DMS53 treated with DMSO at 0.1 percent for 48 hours (cell line): ENCODE measurements around the gene TAT.
"Not testable (repeated sequence)": the region's sequence is repeated elsewhere in the genome, so short reads cannot be mapped to it uniquely, and the experiment has no call there.

Source experiments
- DNase-seq: peaks from one replicate; lab custom pipeline; 2025; ENCODE audit not compliant: unreplicated experiment; lab: John Stamatoyannopoulos, UW

TAT gene

GRCh38 chr16:71585318-71585703, 8.4 kb upstream of the TAT start:
- DNase-seq, result peak; percentile 20

DNA sequence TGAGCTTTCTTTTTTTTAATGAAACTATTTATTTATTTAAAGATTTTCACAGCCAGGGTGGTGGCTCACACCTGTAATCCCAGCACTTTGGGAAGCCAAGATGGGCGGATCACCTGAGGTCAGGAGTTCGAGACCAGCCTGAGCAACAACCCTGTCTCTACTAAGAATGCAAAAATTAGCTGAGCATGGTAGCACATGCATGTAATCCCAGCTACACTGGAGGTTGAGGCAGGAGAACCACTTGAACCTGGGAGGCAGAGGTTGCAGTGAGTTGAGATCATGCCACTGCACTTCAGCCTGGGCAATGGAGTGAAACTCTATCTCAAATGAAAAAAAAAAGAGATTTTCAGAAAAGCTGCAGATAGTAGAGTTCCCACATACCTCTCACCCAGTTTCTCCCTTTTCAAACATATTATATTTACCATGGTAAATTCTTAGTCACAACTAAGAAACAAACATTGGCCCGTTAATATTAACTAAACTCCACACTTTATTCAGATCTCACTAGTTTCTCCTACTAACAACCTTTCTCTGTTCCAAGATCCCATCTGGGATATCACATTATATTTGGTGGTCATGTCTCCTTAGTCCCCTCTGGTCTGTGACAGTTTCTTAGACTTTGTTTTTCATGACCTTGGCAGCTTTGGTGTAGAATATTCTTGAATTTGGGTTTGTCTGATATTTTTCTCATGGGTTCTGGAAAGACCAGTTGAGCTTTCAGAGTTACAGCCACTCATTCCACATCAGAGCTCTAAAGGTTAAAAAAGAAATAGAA, 7.8 kb upstream of the TAT start:
- no peak for DNase-seq

DNA sequence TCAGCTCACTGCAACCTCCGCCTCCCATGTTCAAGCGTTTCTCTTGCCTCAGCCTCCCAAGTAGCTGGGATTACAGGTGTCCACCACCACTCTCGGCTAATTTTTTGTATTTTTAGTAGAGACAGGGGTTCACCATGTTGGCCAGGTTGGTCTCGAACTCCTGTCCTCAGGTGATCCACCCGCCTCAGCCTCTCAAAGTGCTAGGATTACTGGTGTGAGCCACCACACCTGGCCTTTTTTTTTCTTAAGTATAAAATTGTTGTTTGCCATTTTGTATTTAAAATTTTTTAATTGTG, 5.6 kb upstream of the TAT start:
- not testable (repeated sequence) for DNase-seq

DNA sequence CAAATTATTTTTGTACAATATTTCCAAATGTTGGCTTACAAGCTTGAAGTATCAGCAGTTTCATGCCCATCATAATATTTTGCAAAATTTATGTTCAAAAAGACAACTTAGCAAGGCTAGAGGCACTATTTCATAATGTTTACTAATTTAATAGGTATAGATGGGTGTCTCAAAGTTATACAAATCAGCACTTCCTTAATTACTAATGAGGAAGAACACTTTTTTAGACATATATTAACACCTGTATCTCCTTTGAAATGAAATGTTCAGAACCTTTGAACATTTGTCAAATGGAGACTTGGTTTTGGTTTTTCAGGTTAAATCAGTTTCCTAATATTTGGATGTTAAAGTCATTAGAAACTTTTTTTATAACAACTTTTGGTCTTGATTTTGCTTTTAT, 2.2 kb downstream of the TAT start:
- no peak for DNase-seq

GRCh38 chr16:71573387-71574094, 3.4 kb downstream of the TAT start:
- no peak for DNase-seq

GRCh38 chr16:71572497-71573116, 4.3 kb downstream of the TAT start:
- peak; percentile 65 for DNase-seq

DNA sequence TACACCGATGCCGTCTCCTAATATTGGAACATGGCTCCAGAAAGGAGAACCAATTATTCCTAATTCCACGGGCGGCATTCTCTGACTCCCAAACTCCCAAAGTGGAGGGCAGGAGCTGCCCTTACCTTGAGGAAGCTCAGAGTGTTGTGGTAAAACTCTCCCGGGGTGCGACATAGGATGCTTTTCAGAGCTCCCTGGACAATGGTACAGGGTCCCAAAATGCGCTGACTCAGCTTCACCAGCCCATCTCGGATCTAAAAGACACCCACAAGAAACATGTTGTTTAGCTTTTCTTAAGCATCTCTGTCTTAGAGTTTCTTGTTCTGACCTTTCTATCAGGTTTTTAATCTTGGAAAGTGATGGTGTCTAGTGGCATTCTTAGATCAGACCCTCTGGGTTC, 6.7 kb downstream of the TAT start:
- DNase-seq, result no peak

- no peak for DNase-seq
Measured at GRCh38 chr16:71569621-71570020, 7.3 kb downstream of the TAT start.

- DNase-seq, result no peak
Measured at GRCh38 chr16:71568551-71568950, 8.3 kb downstream of the TAT start.

- no peak for DNase-seq
Measured at GRCh38 chr16:71567931-71568330, 9.0 kb downstream of the TAT start.

- no peak for DNase-seq
Measured at GRCh38 chr16:71565812-71566700, 10.8 kb downstream of the TAT start.

DNA sequence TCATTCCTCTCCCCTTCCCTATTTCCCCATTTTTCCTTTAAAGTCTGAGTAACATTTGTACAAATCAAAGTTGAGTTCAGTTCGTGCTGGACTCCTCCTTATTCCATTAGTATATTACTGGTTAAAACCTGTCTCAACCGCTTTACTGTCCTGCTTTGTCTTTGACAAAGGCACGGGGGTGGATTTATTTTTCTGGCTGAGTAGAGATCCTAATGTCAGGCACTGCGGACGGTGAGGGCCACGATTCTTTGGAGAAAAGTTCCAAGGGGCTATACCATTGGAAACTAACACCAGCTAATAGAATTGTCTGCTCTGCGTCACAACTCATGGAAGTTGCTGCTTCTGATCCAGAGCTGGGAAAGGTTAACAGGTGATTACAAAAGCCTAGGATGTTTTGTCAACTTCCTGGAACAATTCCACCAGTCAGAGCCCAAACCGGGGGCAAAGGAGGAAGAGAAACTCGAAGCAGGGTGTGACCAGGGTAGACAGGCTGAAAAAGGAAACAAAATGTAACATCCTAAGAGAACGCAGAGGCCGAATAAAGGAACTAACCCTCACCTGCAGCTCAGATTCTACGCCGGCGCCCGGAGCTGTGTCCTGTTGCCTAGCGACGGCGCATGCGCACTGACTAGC, 12.4 kb downstream of the TAT start:
- DNase-seq, result peak; percentile 60

DNA sequence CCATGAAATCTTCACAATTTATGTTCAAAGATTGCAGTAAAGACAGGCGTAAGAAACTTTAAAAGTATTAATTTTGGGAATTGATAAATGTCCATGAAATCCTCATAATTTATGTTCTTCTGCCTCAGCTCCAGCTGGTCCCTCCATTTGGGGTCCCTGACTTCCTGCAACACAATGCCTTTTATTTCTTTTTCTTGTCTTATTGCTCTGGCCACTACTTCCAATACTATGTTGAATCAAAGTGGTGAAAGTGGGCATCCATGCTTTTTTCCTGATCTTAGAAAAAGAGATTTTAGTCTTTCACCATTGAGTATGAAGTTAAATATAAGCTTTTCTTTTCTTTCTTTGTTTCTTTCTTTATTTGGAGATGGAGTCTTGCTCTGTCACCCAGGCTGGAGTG, 14.3 kb downstream of the TAT start:
- no peak for DNase-seq

GRCh38 chr16:71561886-71562285, 15.0 kb downstream of the TAT start:
- not testable (repeated sequence) for DNase-seq

DNA sequence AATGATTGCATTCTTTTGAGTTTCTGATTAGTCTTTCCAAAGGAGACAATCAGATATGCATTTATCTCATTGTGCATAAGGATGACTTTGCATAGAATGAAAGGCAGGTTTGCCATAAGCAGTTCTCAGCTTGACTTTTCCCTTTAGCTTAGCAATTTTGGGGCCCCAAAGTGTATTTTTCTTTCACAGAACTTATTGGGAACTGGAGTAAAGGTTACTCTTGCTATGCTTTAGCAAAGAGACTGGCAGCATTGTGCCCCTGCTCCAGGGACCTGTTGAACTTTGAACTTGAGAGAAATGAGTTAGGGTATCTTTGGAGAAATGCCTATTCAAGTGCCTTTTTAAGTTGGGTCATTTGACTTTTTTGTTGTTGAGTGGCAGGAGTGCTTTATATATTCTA, 17.0 kb downstream of the TAT start:
- DNase-seq, result no peak

DNA sequence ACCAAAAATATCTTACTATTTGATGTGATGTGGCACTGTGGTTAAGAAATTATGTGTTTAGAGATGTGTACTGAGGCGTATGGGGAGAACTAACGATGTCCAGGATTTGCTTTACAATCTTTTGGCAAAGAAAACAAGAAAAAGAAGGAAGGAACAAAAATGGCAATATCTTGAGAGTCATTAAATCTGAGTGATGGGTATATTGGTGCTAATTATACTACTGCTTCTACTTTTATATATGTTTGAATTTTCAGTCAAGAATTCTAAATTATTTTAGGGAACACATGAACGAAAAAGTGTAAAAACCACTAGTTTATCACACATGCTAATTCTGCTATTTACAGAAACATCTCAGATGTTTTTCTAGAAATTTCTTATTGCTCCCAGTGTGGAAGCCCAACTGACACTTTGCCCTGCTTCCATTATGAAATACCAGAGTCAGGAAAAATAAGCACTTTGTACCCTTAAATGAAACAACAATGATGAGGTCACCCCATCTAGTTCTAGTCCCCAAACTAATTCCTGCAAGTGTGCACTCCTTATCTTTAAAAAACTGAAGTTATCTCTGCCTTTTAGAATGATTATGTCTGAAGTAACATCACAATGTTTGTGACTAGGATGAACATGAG, 18.8 kb downstream of the TAT start:
- no peak for DNase-seq

DNA sequence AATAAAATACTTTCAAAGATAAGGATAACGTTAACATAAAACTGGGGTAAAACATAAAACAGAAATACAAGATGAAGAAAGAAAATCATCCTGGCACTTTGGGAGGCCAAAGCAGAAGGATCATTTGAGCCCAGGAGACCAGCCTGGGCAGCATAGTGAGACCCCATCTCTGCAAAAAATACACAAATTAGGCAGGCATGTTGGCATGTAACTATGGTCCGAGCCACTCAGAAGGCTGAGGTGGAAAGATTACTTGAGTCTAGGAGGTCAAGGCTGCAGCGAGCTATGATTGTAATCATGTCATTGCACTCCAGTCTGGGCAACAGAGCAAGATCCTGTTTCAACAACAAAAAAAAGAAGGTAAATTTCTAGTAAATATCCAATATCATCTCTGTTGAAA, 19.6 kb downstream of the TAT start:
- no peak for DNase-seq

GRCh38 chr16:71555230-71555891, 21.5 kb downstream of the TAT start:
- no peak for DNase-seq

- no peak for DNase-seq
Measured at GRCh38 chr16:71552698-71553503, 24.0 kb downstream of the TAT start.
